GM19463 (cell line): ENCODE results near the gene LRFN5.
"Not testable (repeated sequence)": the region's sequence is repeated elsewhere in the genome, so short reads cannot be mapped to it uniquely, and the experiment has no call there.

Source experiments
- ATAC-seq: cut with Tn5 transposase; IDR thresholded peaks from one replicate; pipeline ENCODE4 v1.9.1; 2021; ENCODE audit warnings: mild to moderate bottlenecking, moderate library complexity; ENCODE audit not compliant: unreplicated experiment

Gene LRFN5

DNA sequence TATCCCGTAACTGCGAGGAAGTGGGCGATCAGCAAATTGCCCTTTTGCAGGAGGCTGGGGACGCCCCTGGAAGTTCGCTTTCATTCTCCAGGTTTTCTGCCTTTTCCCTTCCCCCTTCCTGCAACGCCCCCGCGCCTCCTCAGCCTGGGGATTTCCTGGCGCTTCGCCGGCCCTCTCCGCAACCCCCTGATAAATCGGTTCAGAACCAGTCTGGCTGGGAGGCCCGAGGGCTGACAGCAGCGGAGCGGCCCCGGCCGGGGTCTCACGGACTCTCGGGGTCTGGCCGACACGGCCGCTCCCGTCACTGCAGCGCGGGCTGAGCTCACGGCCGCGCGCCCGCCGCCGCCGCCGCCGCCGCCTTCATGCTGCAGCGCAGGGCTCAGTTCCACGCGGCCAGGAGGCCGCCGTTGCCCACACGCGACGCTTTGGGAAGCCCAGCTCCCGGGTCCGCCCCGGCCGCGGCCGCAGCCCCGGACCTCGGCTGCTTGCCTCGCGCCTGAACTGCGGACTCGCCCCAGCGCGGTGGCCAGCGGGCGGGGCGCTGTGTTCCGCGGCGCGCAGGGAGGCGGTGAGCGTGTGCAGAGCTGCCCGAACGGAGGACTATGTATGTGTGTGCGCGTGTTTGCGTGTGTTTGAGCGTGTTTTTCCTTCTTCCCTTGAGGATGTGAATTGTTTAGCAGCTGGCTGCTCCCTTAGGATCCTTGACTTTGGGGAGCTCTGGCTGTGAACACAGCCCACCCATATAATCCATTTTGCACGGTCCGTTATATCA is at the start of gene LRFN5:
Gene LRFN5, plus strand, starts transcription at position 345 of the 772 bp plus-strand sequence.
- ATAC-seq = no peak

DNA sequence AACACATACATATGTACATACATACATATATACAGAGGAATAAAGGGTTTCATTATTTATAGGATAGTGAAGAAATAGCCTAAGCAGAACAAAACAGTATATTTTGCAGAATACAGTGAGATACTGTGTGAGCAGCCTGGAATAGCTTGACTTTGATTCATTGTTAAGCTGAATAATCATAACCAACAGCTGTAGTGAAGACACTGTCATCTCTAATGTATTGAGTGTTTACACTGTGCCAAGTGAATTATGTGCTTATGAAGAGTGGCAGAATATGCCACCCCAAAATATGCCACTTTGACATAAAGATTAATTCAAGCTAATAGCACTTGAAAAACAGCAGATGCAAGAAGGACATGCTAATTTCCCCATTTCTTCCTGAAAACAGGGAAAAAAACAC is 48.2 kb upstream of the LRFN5 start:
- no peak for ATAC-seq

DNA sequence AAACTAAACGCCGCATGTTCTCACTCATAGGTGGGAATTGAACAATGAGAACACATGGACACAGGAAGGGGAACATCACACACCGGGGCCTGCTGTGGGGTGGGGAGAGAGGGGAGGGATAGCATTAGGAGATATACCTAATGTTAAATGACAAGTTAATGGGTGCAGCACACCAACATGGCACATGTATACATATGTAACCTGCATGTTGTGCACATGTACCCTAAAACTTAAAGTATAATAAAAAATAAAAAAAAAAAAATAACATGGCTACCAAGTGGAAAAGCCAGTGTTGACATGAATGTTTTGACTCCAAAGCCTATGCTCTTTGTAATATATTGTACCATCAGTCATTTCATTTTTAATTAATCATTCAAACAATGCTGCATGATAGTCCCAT is 39.8 kb upstream of the LRFN5 start:
- ATAC-seq = not testable (repeated sequence)

DNA sequence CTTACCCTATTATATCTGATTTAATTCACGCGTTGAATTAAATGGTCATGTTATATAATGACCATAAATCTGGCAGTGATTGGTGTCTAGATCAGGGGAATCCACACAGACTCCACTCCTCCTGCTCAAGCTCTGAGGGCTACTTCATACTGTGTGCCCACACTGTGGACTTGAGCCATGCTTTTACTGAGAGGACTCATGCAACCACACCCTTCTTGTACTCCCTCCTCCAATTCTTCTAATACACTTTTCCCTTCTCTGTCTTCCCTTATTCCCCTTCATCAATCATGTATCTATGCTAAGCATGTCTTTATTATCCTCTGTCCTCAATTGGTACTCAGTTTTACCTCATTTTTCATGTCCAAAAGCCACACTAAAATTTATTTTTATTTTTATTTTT is 37.7 kb upstream of the LRFN5 start:
- ATAC-seq = no peak

DNA sequence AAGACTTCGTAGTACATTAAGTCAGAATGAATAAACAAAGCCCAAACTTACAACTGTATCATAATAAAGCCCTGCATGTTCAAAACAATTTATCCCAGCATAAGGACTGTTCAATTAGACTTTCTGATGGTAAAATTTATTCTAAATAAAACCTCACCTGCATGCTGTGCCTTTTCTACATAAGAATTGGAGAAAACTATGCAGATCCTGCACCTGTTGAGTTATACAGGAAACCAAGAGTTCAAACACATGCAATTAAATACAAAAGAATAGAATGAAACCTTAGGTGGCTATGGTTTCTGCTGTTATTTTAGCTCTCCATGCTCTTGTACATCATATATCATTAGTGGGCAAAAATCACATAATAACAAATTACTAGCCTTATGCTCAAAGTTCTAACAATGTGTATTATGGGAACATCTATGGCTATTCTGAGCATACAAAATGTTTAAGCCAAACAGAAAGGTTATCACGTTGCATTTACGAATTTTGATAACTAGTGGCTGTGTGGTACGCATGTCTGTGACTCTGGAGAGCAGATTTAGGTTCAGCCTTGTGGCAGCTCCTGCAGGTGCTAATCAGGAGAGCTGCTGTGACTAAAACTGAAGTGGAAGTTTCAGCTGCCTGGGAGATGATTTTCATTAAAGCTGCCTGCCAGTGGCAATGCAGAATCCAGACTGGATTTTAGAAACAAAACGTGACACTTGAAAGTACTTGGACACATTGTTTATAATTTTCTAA is 36.1 kb upstream of the LRFN5 start:
- no peak for ATAC-seq

DNA sequence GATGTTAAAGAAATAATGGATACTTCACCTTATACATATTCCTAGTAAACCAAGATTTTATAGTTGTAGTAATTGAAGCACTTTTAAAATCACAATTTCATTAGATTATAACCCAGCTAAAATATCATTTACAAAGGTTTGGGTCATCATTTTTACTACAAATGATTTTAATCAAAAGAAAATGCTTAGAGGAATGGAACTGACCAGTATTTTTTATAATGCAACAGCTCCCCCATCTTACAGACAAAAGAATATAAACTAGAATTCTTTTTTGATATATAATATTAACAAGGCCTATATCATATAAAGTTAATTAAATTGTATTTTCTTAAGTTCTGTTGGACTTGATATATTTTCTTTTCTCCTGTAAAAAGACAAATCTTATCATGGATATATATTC is 20.4 kb upstream of the LRFN5 start:
- ATAC-seq = no peak

DNA sequence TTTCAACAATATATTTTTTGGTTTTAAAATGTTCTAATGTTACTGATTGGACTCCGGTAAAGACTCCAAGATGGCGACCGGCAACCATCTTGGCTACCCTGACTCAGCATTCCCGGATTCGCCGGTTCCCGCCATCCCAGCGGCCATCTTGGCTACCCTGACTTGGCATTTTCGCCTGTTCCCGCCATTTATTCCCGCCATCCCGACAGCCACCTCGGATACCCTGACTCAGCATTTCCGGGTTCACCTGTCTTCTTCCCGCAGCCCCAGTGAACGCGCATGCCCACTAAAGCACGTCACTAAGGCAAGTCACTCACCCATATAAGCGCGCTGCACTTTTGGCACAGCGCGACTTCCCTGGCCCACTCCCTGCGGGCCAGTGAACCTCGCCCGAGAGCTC is 9.0 kb upstream of the LRFN5 start:
- ATAC-seq = no peak

DNA sequence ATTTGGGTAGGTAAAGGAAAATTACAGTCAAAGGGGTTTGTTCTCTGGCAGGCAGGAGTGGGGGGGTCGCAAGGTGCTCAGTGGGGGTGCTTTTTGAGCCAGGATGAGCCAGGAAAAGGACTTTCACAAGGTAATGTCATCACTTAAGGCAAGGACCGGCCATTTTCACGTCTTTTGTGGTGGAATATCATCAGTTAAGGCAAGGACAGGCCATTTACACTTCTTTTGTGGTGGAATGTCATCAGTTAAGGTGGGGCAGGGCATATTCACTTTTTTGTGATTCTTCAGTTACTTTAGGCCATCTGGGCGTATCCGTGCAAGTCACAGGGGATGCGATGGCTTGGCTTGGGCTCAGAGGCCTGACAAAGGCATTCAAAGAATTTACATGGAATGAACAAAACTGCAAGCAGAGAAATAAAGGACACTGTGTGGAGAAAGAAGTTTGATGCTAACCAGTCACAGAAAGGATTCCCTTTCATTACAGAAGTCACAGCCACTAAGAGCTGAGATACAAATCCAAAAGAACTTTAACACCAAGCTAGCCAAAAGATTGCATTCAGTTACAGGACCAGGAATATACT is 6.8 kb upstream of the LRFN5 start:
- ATAC-seq = not testable (repeated sequence)

DNA sequence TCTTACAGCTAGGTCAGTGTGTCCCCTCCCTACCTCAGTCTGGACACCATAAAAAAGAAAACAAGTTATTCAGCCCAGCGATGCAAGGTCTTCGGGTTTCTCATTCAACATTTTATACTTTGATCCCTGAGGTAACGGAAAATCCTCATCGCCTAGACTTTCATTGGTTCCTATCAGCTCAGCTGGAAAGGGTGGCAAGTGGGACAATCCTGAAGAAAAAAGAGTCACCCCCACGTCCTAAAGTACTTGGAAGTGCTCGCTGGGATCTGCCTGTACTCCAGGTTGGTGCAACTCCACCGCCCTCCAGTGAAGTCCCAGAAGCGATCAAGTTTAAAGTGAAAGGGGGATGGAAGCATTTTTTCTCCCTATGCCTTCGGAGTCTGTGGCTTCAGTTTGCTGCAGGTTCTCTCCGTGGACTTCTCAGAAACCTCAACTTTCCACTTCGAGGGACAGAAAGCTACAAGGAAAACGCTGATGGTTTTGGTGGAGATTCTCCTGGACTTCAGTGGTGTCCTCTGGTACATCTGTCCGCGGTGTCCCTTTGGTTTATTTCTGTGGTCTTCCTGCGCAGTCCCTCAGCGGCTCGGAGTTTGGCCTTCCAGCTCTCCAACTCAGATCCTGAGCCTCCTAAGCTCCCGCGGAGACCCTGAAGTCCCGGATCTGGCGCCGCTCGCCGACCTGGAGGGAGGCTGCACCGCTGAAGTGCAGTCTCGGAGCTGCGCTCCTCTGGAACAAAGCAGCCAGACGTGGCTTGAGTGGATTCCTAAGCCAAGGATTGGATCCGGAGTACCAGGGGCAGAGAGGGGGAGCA is 1.8 kb upstream of the LRFN5 start:
- ATAC-seq = no peak

DNA sequence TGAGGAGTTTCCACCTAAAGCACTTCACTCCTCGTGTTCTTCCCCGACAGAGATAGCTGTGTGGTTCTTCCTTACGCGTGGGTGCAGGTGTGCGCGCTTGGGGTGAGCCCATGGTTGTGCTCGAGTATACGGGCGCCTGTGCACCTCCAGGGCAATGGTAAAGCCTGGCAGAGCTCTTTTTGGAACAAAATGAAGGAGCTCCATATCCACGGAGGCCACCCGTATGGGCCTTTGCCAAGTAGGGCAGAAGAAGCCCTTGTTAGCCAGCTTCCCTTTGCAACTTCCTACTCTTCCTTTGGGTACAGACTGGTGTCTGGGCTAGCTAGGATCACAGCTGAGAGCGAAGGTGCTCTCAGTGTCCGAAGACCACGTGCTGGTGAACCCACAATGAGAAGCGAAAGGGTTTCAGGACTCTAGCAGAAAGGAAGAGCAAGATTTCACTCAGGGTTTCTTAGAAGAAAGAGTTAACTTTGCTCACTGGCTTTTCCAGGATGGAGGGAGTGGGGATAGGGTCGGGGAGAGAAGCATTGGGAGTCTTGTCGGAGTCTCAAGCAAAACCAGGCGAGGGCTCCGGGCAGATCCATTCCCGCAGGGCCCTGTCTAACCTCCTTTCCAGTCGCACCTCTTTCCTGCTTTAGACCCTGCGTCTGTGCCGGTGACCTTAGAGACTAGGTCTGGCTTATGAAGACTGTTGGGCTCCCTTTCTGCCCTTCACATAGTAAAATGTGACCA is 960 bp upstream of the LRFN5 start:
- no peak for ATAC-seq

DNA sequence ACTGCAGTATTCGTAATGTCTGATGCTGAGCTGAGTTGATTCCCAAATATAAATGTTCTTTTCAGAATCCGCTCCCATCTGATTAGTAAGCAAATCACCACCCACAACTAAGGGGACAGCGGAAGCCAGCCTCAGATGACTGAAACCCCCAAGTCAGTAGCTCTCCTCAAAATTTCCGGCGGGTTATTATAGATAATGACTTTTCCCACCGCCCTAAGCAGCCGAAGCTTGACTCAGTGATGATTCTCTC is 469 bp upstream of the LRFN5 start:
- no peak for ATAC-seq

DNA sequence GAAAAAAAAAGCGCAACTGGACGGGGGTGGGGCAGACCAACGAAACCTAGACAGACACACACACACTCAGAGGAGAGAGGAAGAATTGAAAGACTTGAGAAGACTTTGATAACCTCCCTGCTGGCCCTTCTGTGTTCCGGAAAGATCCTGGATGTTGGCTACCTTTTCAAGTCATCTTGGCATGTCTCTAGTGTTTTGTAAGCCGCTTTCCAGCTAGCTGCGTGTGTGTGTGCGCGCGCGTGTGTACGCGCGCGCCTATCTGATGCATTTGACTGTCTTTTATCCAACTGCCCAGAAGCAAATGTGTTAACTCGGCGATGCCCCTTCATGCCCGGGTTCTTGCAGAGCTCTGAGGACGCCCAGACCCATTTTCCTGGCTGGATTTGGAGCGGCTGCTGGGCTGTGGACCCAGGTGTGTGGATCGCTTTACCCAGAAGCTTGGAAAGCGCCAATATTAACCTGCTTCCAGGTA is 664 bp downstream of the LRFN5 start:
- ATAC-seq = no peak

DNA sequence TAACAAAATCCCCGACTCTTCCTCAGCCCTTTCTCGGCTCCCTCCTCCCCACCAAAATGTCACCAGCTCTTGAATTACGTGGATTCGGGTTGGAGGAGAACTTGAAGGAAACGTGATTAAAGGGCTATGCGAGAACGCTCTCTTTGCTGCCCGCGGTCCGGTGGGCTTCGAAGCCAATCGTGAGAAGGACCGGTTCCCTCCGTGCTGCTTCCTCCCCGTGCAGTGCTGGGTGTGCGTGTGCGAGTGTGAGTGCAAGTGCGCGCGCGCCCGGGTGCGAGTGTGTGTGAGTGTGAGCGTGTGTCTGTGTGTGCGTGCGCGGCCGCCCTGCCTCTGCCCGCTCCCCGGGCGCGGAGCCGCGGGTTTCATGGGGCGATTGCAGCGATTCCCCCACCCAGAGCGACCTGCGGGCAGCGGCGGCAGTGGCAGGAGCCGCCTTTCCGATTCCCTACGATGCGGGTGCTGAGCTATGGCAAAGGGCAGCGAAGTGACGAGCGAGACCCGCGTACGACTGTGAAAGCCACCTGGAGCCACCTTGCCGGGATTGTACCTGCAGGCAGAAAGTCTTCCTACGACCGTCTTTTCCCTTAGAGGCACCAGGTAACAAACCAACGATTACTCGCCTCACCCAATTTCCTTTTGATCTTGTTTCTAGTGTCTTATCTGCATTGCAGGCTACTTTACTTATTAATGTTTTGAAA is 1.4 kb downstream of the LRFN5 start:
- ATAC-seq = no peak

DNA sequence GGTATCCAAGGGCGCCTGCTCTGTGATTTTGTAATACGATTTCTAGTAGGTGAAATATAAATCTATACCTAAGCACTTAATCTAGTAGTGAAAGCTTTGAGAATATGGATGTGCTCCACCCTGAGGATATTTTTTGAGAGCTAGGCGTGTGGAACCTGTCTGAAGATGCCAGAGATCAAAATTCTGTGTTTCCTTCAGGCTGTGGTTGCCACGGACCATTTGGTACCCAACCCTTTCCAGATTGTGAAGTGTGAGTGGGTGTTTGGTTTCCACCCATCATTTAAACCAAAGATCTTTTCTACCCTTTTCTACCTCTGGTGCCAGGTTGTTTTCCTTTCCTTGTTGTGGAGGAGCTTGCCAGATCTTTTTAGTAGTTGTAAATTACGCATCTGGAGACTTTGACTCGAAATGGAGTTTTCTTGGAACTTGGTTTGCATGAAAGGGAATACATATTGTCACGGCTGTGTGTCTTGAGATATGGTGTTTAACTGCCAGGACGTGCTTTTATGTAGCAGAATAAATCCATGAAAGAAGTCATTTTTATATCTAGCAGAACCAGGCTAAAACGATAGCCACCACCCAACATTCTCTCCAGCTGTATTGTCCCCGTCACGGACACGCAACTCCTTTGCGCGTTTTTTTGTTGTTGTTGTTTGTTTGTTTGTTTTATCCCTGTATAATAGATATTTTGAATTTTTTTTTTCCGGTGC is 2.2 kb downstream of the LRFN5 start:
- ATAC-seq = no peak

DNA sequence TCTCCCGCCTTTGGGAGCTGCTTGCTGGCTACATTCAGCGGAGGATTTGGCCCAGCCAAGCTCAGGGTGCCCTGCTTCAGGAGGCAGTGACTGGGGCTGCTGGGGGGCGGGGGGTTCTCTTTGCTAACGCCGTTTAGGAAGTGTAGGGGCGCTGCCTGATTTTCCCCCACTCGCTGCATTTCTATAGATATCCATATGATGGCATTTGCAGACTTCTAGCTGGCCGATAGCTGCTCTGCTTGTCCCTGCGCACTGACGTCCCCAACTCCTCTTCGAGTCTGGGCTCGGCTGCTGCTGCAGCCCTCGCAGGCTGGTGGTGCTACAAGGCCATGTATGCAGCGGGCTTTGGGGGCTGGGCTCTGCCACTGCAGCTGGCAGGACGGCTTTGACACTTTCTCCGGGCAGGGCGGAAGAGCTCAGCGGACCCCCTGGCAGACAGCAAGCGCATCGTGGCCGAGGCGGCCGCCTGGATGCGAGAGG is 3.1 kb downstream of the LRFN5 start:
- no peak for ATAC-seq

DNA sequence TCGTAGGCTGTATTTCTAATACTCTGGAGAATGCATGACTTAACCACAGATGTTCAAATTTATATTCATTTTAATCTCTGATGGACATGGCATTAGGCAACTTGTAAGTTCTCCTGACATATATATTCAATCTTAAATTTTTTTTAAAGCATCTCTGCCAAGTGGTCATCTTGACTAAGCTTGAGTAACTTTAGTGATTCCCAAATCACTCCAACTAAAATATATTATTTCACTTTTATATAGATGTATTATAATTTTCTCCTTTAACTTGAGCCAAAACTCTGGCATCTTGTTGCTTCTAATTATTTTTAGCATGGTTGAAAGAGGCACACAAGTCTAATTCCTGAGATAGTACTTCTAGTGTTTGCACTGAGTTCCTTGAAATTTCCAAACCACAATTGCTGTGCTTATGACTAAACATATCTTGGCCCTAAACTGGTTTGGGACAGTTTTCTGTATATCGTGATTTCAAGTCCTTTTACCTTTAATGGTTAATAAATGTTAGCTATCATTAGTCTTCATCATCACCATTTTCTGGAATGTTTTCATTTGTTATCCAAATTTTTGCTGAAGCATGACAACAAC is 8.4 kb downstream of the LRFN5 start:
- no peak for ATAC-seq

DNA sequence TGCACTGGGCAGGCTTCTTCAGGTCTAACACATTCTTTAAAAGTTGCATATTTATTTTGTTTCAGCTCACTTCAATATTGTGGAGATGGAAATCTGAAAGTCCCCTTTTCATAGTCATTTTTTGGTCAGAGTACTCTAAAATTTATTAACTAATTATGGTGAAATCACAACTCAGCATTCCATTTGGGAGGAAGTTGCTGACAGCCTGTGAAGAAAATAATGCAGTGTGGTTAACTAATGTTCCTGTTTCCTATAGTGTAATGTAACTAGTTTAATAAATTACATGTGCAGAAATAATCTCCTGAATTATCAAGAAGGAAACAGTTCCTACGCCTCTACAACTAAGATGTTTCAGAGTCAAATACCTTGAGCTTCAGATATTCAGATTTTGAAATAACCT is 17.1 kb downstream of the LRFN5 start:
- no peak for ATAC-seq

DNA sequence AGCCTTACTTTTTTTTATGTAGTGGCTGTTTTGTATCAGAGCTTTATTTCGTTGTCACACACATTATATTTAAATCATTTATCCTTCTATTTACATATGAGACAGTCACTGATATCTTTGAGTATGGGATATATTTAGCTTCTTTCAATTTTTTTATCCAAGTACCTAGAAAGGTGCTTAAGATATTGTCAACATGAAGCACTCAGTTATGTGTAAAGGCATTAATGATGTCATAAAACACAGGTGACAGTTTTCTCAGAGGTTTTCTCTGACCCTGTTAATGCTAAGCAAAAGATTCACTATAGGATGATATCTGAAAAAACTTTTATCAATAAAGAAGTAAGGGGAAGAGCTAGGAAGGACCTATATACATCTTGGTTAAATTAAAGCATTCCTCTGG is 23.2 kb downstream of the LRFN5 start:
- ATAC-seq = no peak

DNA sequence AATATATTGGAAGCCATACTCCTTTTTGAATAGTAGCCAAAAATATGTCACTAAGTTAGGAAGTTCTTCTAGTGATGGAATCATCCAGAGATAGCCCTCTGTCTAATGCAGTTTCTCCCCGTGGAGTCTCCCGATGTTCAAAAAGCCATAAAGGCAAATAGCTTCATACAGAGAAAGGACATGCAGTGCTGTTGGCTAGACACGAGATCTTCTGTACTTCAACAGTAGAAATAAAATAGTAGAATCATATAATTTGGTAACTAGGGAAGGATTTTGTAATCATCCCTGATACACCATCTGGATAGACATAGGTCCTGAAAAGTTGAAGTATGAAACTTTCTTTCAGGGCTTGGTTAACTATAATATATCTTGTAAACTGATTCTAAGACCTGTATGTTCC is 27.6 kb downstream of the LRFN5 start:
- no peak for ATAC-seq
